Activated CD8-positive, alpha-beta memory T cell treated with anti-CD3 and anti-CD28 coated beads, Interleukin-2, amount 50 U/mL, for 24 hours (primary cell): Measurements from ENCODE around the gene TBXAS1.

ENCODE experiments used
- DNase-seq: peaks from one replicate; pipeline ENCODE4 v3.0.0-alpha.2; 2020; ENCODE audit errors: extremely low read depth

TBXAS1 gene

DNA sequence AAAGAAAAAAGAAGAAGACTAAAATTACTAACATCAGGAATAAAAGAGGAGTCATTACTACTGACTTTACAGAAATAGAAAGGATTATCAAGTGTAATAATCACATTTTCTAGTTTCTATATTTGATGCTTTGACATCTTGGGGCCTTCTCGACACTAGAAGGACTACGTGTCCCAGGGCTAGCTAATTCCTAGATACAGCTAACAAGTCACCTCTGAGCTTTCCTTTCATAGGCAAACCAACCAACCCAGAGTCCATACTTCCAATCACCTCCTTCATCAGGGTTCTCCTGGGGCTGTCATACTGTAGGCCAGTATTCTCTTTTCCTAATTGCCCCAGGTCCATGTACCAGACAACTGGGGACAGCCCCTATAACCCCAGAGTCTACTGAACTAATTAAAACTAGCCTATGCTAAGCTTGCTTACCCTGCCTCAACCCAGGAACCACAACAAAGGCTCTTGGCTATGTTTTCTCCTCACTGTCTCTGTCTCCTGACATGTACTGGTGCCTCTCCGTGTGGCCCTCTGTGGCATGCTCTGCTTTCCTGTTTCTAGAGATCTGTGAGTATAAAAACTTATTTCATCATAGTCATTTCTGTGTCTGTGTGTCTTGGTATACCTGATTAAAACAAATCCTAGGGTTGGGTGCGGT, 240.4 kb downstream of the TBXAS1 start:
- DNase-seq, result no peak
